ENCODE data around the gene SPAG4. TPM values are rescaled to one million over a fixed set of nuclear protein-coding genes. Genes with fewer than 3 reads are reported as not detected.

SPAG4 gene
- total and polyA plus RNA-seq, 7 donors = 0.49 to 2.1 (median 1.1) TPM

- Histone ChIP-seq H3K27ac (peak overlapping the region; percentile 98), H3K9me3 (no peaks in the 10 kb centered on the region), H3K4me1 (peaks cover 40% of the 10 kb centered on the region), H3K4me3 (peak overlapping the region; percentile 75), H3K36me3 (ENCODE audit: insufficient read depth in 1 of 2, low read depth in 1 of 2) (peaks cover 0 to 12% of the 10 kb centered on the region in 2 donors), H3K27me3 (ENCODE audit: insufficient read depth in 3 of 3, low read length in 2 of 3) (no peaks in the 10 kb centered on the region)
- TF ChIP-seq CTCF (IDR thresholded peaks at IDR 0.05) = no peak
- DNase-seq = peak; percentile 20 to 57
- ATAC-seq = peak; percentile 18 to 33 (median 30)
- WGBS, 3 donors = 0% methylated on average over 28 of the region's 28 CpGs
- intact Hi-C loops (cut with DNase I) = loop anchor here (5.0 kb wide), 1 partner anchor 46 kb away; the partner anchor contains the start of gene SPAG4 (in 2 of the 2)
Measured at GRCh38 chr20:35663516-35664465, 48.2 kb downstream of the SPAG4 start.

- Histone ChIP-seq H3K27ac (peak within 1 kb of the TSS; percentile 98), H3K27me3 (ENCODE audit: insufficient read depth in 3 of 3, low read length in 2 of 3) (no peaks in the 10 kb centered on the region), H3K36me3 (ENCODE audit: insufficient read depth in 1 of 2, low read depth in 1 of 2) (peaks cover 0 to 21% of the 10 kb centered on the region in 2 donors), H3K4me1 (peaks cover 34% of the 10 kb centered on the region), H3K9me3 (no peaks in the 10 kb centered on the region), H3K4me3 (peak within 1 kb of the TSS; percentile 75)
- intact Hi-C loops (cut with DNase I) = loop anchor here (5.0 kb wide), 1 partner anchor 47 kb away; the partner anchor contains the start of gene SPAG4 (in 2 of the 2)
- ATAC-seq = peak; percentile 96 to 97 (median 96)
- WGBS, 3 donors = 0 to 1% (median 1%) methylated on average over 48 to 61 of the region's 61 CpGs
- peak; percentile 93 to 96 for DNase-seq
- no peak for TF ChIP-seq CTCF (IDR thresholded peaks at IDR 0.05)
Measured at GRCh38 chr20:35664466-35665206, 49.0 kb downstream of the SPAG4 start, which contains the start of the genes CPNE1 and RBM12. Gene CPNE1 (minus strand): TSS chr20:35664900. CDS start chr20:35632923, 31,977 bp downstream. Gene RBM12 (minus strand): TSS chr20:35664900. CDS start chr20:35655322, 9,578 bp downstream.

GRCh38 chr20:35665949-35666288, 50.3 kb downstream of the SPAG4 start:
- Histone ChIP-seq H3K4me3 (no peak overlapping the region), H3K9me3 (no peaks in the 10 kb centered on the region), H3K4me1 (peaks cover 23% of the 10 kb centered on the region), H3K27me3 (ENCODE audit: insufficient read depth in 3 of 3, low read length in 2 of 3) (no peaks in the 10 kb centered on the region), H3K36me3 (ENCODE audit: insufficient read depth in 1 of 2, low read depth in 1 of 2) (peaks cover 0 to 33% of the 10 kb centered on the region in 2 donors), H3K27ac (no peak overlapping the region)
- no peak for TF ChIP-seq CTCF (IDR thresholded peaks at IDR 0.05)
- ATAC-seq = no peak
- DNase-seq = no peak
- 97 to 98% (median 97%) methylated on average over 17 of the region's 17 CpGs for WGBS, 3 donors
- intact Hi-C loops (cut with DNase I) = no loop called here

DNA sequence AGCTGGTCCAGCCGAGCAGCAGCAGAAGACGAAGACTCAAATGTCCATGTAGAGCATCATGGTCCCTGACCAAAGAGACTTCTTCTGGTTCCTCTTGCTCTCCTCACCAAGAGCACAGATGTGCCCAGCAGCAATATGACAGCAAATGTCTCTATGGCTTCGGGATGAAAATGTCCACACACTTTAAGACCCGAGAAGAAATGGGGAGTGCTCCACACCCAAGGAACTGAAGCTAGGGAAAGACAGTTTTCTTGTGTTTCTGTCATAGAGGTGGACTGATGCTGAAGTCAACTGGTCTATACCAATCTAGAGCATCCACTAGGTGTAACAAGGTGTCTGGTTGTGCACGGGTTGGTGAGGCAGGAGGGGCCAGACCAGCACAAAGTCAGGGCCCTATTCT, 53.6 kb downstream of the SPAG4 start:
- Histone ChIP-seq H3K4me3 (no peak overlapping the region), H3K27me3 (ENCODE audit: insufficient read depth in 3 of 3, low read length in 2 of 3) (no peaks in the 10 kb centered on the region), H3K36me3 (ENCODE audit: insufficient read depth in 1 of 2, low read depth in 1 of 2) (peaks cover 5 to 66% of the 10 kb centered on the region in 2 donors), H3K9me3 (no peaks in the 10 kb centered on the region), H3K27ac (no peak overlapping the region), H3K4me1 (no peaks in the 10 kb centered on the region)
- no peak for DNase-seq
- WGBS, 3 donors = 94 to 95% (median 95%) methylated on average over 5 of the region's 5 CpGs
- TF ChIP-seq CTCF (IDR thresholded peaks at IDR 0.05) = no peak
- intact Hi-C loops (cut with DNase I) = no loop called here
- ATAC-seq = no peak

Measured in psoas muscle (tissue), 8 donors.